DOHH2 (cell line): ENCODE data around the gene CAPN2.

ENCODE experiments used
- H3F3A ChIP-seq: fragments of 200-600 bp; sonication (generic), shearing (Covaris generic); 2 replicates; pipeline ENCODE4 v1.6.0; 2016; ENCODE audit warnings: antibody characterized with exemption, mild to moderate bottlenecking; ENCODE audit not compliant: control insufficient read depth, insufficient read depth
- H3K27ac ChIP-seq: fragments of 200-600 bp; sonication (generic); 2 replicates; pipeline ENCODE4 v1.5.1; 2014; ENCODE audit warnings: low read depth, mild to moderate bottlenecking, low read length, moderate library complexity
- H3K27me3 ChIP-seq: fragments of 200-600 bp; sonication (generic); 2 replicates; pipeline ENCODE4 v1.6.1; 2014; ENCODE audit warnings: mild to moderate bottlenecking, low read length, mixed read lengths; ENCODE audit not compliant: control insufficient read depth
- H3K36me3 ChIP-seq: fragments of 200-600 bp; sonication (generic); 2 replicates; pipeline ENCODE4 v1.6.1; 2014; ENCODE audit warnings: mild to moderate bottlenecking, low read length, moderate library complexity, mixed read lengths; ENCODE audit not compliant: control insufficient read depth
- H3K4me1 ChIP-seq: fragments of 200-600 bp; sonication (generic); 2 replicates; pipeline ENCODE4 v1.6.1; 2014; ENCODE audit warnings: mild to moderate bottlenecking, low read length, mixed read lengths; ENCODE audit not compliant: control insufficient read depth
- H3K4me2 ChIP-seq: fragments of 200-600 bp; sonication (generic); 2 replicates; pipeline ENCODE4 v1.6.0; 2014; ENCODE audit warnings: mild to moderate bottlenecking, low read length, moderate library complexity
- H3K4me3 ChIP-seq: fragments of 200-600 bp; sonication (generic); 2 replicates; pipeline ENCODE4 v1.5.1; 2014; ENCODE audit warnings: mild to moderate bottlenecking, low read length, mixed read lengths
- H3K79me2 ChIP-seq: fragments of 200-600 bp; sonication (generic); 2 replicates; pipeline ENCODE4 v1.6.1; 2014; ENCODE audit warnings: mild to moderate bottlenecking, low read length, mixed read lengths; ENCODE audit not compliant: control insufficient read depth
- H3K9me2 ChIP-seq: fragments of 200-600 bp; sonication (generic); replicated peaks from 2 replicates; pipeline ENCODE4 v1.6.1; 2014; ENCODE audit warnings: mild to moderate bottlenecking, low read length, mixed read lengths; ENCODE audit not compliant: control insufficient read depth
- H3K9me3 ChIP-seq: fragments of 200-600 bp; sonication (generic); 2 replicates; pipeline ENCODE4 v1.6.1; 2014; ENCODE audit warnings: antibody characterized with exemption, low read length, mixed read lengths; ENCODE audit not compliant: control insufficient read depth, insufficient read depth
- H4K20me1 ChIP-seq: fragments of 200-600 bp; sonication (generic); 2 replicates; pipeline ENCODE4 v1.6.0; 2014; ENCODE audit warnings: low read depth, mild to moderate bottlenecking, antibody characterized with exemption, low read length, moderate library complexity; ENCODE audit not compliant: control insufficient read depth, insufficient read depth
- CTCF ChIP-seq: fragments of 200-600 bp; sonication (generic); IDR thresholded peaks from one replicate; pipeline ENCODE4 v1.5.1; 2014; ENCODE audit warnings: antibody characterized with exemption, mild to moderate bottlenecking, low read depth, low read length; ENCODE audit not compliant: poor library complexity, severe bottlenecking
- EZH2phosphoT487 ChIP-seq: fragments of 200-600 bp; sonication (generic); IDR thresholded peaks from 2 replicates; pipeline ENCODE4 v1.6.1; 2017; ENCODE audit warnings: borderline replicate concordance, mild to moderate bottlenecking, antibody characterized with exemption, low read length, moderate library complexity, mixed read lengths

Gene CAPN2

GRCh38 chr1:223712850-223713474, 623 bp downstream of the CAPN2 start:
- Histone ChIP-seq H3F3A (no peaks in the 10 kb centered on the region), H3K79me2 (no peaks in the 10 kb centered on the region), H3K27ac (no peak overlapping the region)

DNA sequence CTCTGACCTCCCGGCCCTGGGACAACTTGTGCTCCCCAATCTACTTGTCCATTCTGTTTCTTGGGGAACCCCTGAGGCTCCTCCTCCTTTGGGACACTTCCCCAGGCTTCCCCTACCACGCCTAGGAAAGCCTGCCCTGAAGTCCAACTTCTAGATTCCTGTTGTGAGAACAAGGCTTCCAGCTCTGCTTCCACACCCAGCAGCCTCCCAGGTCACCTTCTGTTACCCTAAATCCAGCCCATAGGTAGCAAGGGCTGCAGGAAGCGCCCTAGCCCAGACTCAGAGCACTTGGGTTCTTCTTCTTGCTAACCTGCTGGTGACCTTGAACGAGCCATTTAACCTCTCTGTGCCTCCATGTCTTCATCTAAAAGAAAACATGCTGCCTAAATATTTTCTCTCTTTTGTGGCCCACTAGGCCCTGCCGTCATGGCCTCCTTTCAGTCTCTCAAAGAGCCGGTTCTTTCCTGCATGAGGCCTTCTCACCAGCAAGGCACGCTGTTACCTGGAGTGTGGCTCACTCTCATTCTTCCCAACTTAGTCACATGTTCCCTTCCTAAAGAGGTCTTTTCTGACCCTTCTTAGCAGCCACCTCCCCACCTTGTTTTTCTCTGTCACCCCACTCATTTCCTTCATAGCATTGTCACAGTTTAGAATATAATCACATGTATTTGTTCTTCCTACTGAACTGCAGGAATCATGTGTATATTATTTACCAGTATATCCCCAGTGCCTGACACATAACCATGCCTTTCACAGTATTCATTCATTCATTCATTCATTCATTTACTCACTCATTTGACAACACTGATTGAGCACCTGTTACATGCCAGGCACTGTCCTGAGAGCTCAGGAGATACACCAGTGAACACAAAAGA, 1.4 kb downstream of the CAPN2 start:
- TF ChIP-seq CTCF (no peak), EZH2phosphoT487 (no peak)
- no peak overlapping the region for H3K4me2 ChIP-seq
- H3K9me2 ChIP-seq: no peaks in the 10 kb centered on the region
- H3K4me3 ChIP-seq: no peak overlapping the region
- peaks cover 41% of the 10 kb centered on the region for H3K27me3 ChIP-seq
- H3K4me1 ChIP-seq: no peaks in the 10 kb centered on the region
- no peaks in the 10 kb centered on the region for H3K9me3 ChIP-seq
- no peaks in the 10 kb centered on the region for H3K79me2 ChIP-seq
- H3K27ac ChIP-seq: no peak overlapping the region
- H3F3A ChIP-seq: no peaks in the 10 kb centered on the region
- no peaks in the 10 kb centered on the region for H3K36me3 ChIP-seq
- no peaks in the 10 kb centered on the region; the same call in 1 of the 2 replicates for H4K20me1 ChIP-seq

More at GRCh38 chr1:223712850-223713474, 623 bp downstream of the CAPN2 start:
- H3K9me3 ChIP-seq: no peaks in the 10 kb centered on the region
- no peaks in the 10 kb centered on the region for H3K36me3 ChIP-seq
- no peaks in the 10 kb centered on the region for H3K4me1 ChIP-seq
- no peak overlapping the region for H3K4me3 ChIP-seq
- H3K4me2 ChIP-seq: no peak overlapping the region
- no peak for TF ChIP-seq EZH2phosphoT487
- no peak for TF ChIP-seq CTCF
- no peaks in the 10 kb centered on the region; the same call in 1 of the 2 replicates for H4K20me1 ChIP-seq
- H3K27me3 ChIP-seq: peaks cover 38% of the 10 kb centered on the region
- no peaks in the 10 kb centered on the region for H3K9me2 ChIP-seq

DNA sequence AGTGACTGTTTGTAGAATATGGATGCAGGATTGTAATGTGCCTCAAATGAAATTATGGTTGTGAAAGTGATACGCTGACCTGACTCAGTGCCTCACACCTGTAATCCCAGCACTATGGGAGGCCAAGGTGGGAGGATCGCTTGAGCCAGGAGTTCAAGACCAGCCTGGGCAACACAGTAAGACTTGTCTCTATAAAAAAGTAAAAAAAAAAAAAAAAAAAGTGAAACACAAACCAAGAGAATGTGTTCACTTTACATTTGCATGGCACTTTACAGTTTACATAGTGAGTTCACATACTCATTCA, 2.0 kb downstream of the CAPN2 start:
- Histone ChIP-seq H3K27me3 (peaks cover 42% of the 10 kb centered on the region), H3K79me2 (no peaks in the 10 kb centered on the region), H3K27ac (no peak overlapping the region), H4K20me1 (no peaks in the 10 kb centered on the region; the same call in 1 of the 2 replicates), H3K4me1 (no peaks in the 10 kb centered on the region), H3K9me3 (no peaks in the 10 kb centered on the region), H3K4me3 (no peak overlapping the region), H3K4me2 (no peak overlapping the region), H3K9me2 (no peaks in the 10 kb centered on the region), H3K36me3 (no peaks in the 10 kb centered on the region), H3F3A (no peaks in the 10 kb centered on the region)
- TF ChIP-seq EZH2phosphoT487: no peak
- no peak for TF ChIP-seq CTCF
